Retina (tissue), 1 donor: ENCODE data around the gene DNMT1.
A peak's percentile ranks its signal among the peaks of the same experiment; 100 is the strongest.

Experiments
- DNase-seq: peaks from one replicate; pipeline ENCODE4 v3.0.0-alpha.2; 2016

The DNMT1 gene

DNA sequence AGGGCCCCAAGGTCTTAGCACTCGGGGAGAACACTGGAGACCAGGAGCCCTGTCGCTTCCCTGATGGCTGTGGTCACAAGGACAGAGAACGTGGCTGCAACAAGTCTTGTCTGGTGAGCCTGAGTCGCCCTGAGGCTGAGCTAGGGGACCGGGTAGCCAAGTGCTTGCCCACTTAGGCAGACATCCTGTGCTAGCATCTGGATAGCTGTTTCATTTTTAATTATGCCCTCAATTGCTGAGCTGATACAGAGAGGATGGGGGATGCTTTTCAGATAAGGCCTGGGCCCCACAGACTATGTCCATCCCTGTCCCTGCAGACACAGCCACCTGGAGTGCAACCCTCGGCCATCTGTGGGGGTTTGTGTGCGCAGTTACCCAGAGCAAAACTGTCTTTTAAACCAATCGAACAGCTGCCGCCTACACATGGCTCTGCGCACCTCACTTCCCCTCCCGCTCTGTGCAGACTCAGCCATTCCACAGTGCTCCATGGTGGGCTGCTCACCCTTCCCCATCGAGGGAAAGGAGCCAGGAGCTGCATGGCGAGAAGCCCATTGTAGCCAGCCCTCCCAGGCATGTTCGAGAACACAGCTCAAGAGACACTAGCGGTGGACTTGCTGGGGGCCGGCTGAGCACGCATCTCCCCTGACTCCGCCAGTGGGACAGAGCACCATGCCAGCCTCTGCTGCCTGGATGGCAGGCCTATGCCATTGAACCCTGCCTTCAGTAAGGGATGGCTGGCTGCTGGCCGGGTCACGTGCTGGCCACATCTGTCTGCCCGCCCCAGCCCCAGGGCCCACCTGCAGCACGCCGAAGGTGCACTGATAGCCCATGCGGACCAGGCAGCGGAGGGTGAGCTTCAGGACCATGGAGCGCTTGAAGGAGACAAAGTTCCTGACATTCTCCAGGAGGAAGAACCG is 55.6 kb downstream of the DNMT1 start:
- no peak for DNase-seq

DNA sequence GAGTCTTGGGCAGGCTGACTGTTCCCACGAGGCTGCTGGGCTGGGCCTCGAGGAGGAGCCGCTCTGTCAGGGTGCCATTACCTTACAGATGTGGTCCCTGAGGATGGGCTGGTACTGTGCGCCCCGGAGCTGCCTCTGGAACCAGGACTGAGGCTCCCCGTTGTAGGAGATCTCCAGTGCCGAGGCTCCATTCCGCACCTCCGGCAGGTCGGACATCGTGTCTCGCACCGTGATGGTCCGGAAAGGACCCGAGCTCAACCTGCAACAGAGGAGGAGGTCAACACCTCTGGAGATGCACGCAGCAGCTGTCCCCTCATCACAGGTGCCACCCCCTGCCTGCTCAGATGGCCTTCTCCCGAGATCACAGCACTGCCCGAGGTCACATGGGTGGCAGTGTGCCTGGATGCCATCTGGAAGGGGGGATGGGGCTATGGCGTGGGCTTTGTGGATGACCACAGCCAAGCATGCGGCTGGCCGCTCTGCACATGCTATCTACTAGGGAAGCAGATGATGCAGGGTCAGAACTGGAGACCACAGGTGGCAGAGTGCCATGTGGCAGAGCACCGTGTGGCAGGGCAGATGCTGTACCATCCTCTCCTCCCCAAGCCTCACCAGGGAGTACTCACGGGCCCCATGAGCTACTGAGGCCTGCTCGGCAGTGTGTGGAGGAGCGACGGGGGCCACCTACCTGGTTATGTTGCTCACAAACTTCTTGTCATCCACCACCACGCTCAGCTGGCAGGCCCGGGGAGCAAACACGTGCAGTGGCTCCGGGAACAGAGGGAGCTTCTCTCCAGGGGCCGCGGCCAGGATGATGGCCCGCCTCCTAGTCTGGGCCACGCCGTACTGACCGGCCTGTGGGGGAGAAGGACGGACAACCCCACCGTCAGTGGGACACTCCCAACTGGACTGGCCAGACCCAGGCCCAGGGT is 56.7 kb downstream of the DNMT1 start:
- DNase-seq, result no peak

- DNase-seq, result no peak
Observed at GRCh38 chr19:10136936-10137335, 57.8 kb downstream of the DNMT1 start.

GRCh38 chr19:10135551-10136334 is 59.0 kb downstream of the DNMT1 start:
- DNase-seq, result no peak

DNA sequence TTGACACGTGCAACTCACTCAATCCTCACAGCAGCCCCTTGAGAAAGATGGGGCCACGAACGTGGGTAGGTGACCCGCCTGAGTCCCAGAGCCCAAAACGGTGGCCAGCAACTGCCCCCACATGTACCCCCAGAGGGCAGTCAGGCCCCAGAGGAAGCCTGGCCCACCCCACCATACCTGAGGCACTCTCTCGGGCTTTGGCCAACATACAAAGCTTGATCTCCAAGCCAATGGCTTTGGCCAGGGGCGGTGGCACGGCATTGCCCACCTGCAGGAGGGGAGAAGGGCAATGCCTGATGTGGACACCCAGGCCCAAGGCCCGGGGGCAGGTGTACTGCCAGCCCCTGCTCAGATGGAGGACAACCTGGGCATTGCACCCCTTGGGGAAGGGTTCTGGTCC is 60.7 kb downstream of the DNMT1 start:
- DNase-seq, result no peak

GRCh38 chr19:10133596-10133995 is 61.2 kb downstream of the DNMT1 start:
- DNase-seq, result peak; percentile 41

- no peak for DNase-seq
Observed at GRCh38 chr19:10132905-10133304, 61.8 kb downstream of the DNMT1 start.

DNA sequence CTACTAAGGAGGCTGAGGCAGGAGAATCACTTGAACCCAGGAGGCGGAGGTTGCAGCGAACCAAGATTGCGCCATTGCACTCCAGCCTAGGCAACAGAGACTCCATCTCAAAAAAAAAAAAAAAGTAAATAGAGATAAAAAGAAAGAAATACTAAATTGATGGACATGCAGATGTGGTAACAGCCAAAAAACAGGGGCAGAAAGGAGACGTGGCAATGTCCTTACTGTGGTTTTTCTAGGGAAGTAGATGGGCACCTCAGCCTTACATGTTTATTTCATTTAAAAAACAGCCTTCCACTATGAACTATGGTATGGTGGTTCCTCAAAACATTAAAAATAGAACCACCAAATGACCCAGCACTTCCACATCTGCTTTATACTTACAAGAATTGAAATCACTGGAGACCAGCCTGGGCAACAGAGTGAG is 68.5 kb downstream of the DNMT1 start:
- no peak for DNase-seq

GRCh38 chr19:10124429-10124828 is 70.3 kb downstream of the DNMT1 start:
- DNase-seq, result no peak

GRCh38 chr19:10122045-10122444 is 72.7 kb downstream of the DNMT1 start:
- DNase-seq, result no peak

GRCh38 chr19:10120538-10121189 is 74.1 kb downstream of the DNMT1 start:
- no peak for DNase-seq

- no peak for DNase-seq
Observed at GRCh38 chr19:10118960-10119359, 75.8 kb downstream of the DNMT1 start.

GRCh38 chr19:10116866-10117616 is 77.7 kb downstream of the DNMT1 start:
- no peak for DNase-seq

GRCh38 chr19:10116085-10116865 is 78.5 kb downstream of the DNMT1 start:
- no peak for DNase-seq

DNA sequence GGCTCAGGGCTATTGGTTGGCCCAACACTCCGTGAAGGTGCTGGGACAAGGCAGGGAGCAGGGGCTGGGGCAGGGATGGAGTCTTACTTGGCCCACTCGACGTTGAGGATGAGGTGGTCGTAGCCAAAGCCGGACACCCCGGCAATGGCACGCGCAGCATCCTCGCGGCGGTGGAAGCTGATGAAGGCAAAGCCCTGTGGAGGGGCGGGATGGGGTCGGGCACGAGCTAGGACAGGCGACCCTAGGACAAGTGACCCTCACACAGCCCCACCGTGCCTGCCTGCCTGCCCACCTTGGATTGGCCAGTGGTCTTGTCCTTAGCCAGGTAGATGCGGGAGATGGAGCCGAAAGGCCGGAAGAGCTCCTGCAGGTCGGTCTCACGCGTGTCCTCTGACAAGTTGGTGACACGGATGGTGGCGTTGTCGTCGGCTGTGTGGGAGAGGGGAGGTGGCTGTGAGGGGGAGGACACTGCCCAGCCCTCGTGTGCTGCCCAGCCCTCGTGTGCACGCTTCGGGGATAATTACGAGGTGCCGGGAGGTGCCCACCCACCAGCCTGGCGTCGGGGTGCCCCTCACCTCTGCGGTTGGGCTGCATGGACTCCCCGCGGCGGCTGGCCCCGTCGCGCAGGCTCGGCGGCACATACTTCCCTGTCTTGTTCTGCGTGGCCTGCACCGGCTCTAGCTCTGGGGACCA is 79.2 kb downstream of the DNMT1 start:
- no peak for DNase-seq

- DNase-seq, result no peak
Observed at GRCh38 chr19:10114651-10115391, 79.9 kb downstream of the DNMT1 start.

- no peak for DNase-seq
Observed at GRCh38 chr19:10113964-10114650, 80.6 kb downstream of the DNMT1 start.

DNA sequence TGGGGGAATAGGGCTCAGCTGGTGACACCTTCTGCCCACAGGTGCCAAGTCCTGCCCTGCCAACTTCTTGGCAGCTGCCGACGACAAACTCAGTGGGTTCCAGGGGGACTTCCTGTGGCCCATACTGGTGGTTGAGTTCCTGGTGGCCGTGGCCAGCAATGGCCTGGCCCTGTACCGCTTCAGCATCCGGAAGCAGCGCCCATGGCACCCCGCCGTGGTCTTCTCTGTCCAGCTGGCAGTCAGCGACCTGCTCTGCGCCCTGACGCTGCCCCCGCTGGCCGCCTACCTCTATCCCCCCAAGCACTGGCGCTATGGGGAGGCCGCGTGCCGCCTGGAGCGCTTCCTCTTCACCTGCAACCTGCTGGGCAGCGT is 81.2 kb downstream of the DNMT1 start:
- no peak for DNase-seq
